IMR-90 (cell line): ENCODE data around the gene PDRG1. TPM values are rescaled to one million over a fixed set of nuclear protein-coding genes. Genes with fewer than 3 reads are reported as not detected.

Experiments used
- ATAC-seq: fragments of 200-7000 bp; cut with Tn5 transposase; 2 replicates; pipeline ENCODE4 v1.9.1; 2020; ENCODE audit warnings: low read depth, mild to moderate bottlenecking, moderate library complexity
- BruUV-seq: library from RNA; stranded (reverse); fragments of 400-500 nt; replicated peaks from 2 replicates; lab custom pipeline; 2021; lab: Mats Ljungman, UMichigan
- CTCF ChIA-PET: fragments of 300-600 bp; formaldehyde crosslinking; extraction: SDS; loops from one replicate; lab custom pipeline; 2021; ENCODE audit warnings: antibody characterized with exemption; lab: Yijun Ruan, JAX
- POLR2A ChIA-PET: fragments of 300-600 bp; sonication (Branson Sonifier 250); formaldehyde crosslinking; loops from one replicate; lab custom pipeline; 2022; ENCODE audit warnings: antibody characterized with exemption; ENCODE audit not compliant: unreplicated experiment; lab: Charles Lee
- DNase-seq: peaks from one replicate; pipeline ENCODE4 v3.0.0; 2013
- H2AFZ ChIP-seq: replicated peaks from 2 replicates; pipeline ENCODE3; 2013; ENCODE audit warnings: low read length, mild to moderate bottlenecking; ENCODE audit not compliant: poor library complexity
- H2AK5ac ChIP-seq: 2 replicates; pipeline ENCODE4 v1.6.1; 2013; ENCODE audit warnings: low read depth, low read length, inconsistent platforms
- H2AK9ac ChIP-seq: replicated peaks from 2 replicates; pipeline ENCODE3; 2013; ENCODE audit warnings: mild to moderate bottlenecking, low read depth, low read length, moderate library complexity; ENCODE audit not compliant: poor library complexity
- H2BK120ac ChIP-seq: 2 replicates; pipeline ENCODE4 v1.6.1; 2013; ENCODE audit warnings: low read depth, low read length, inconsistent platforms
- H2BK15ac ChIP-seq: 3 replicates; pipeline ENCODE4 v1.6.1; 2013; ENCODE audit warnings: low read depth, low read length, inconsistent platforms
- H2BK20ac ChIP-seq: 2 replicates; pipeline ENCODE4 v1.6.1; 2013; ENCODE audit warnings: low read depth, mild to moderate bottlenecking, inconsistent platforms, low read length, moderate library complexity
- H2BK5ac ChIP-seq: 2 replicates; pipeline ENCODE4 v1.6.1; 2013; ENCODE audit warnings: mild to moderate bottlenecking, low read depth, low read length, inconsistent platforms; ENCODE audit not compliant: poor library complexity, severe bottlenecking
- H3K14ac ChIP-seq: replicated peaks from 2 replicates; pipeline ENCODE4 v1.6.1; 2013; ENCODE audit warnings: low read depth, low read length, inconsistent platforms
- H3K18ac ChIP-seq: 2 replicates; pipeline ENCODE4 v1.6.1; 2013; ENCODE audit warnings: low read depth, low read length, control low read depth
- H3K23ac ChIP-seq: 2 replicates; pipeline ENCODE4 v1.6.1; 2013; ENCODE audit warnings: low read depth, low read length, inconsistent platforms
- H3K27ac ChIP-seq: 2 replicates; pipeline ENCODE4 v1.5.1; 2013; ENCODE audit warnings: mild to moderate bottlenecking, control low read depth, low read length; ENCODE audit not compliant: insufficient read depth
- H3K27me3 ChIP-seq: 2 replicates; pipeline ENCODE4 v1.6.1; 2013; ENCODE audit warnings: low read length; ENCODE audit not compliant: control insufficient read depth, insufficient read depth
- H3K36me3 ChIP-seq: 2 replicates; pipeline ENCODE4 v1.6.1; 2013; ENCODE audit warnings: low read length, mixed read lengths; ENCODE audit not compliant: control insufficient read depth, insufficient read depth
- H3K4ac ChIP-seq: 2 replicates; pipeline ENCODE4 v1.6.1; 2013; ENCODE audit warnings: low read depth, low read length, inconsistent platforms
- H3K4me1 ChIP-seq: 2 replicates; pipeline ENCODE4 v1.6.1; 2013; ENCODE audit warnings: low read length, mixed read lengths; ENCODE audit not compliant: control insufficient read depth, insufficient read depth
- H3K4me2 ChIP-seq: 2 replicates; pipeline ENCODE4 v1.6.1; 2013; ENCODE audit warnings: low read depth, mild to moderate bottlenecking, control low read depth, low read length, moderate library complexity
- H3K4me3 ChIP-seq: 2 replicates; pipeline ENCODE4 v1.5.1; 2013; ENCODE audit warnings: low read depth, mild to moderate bottlenecking, control low read depth, low read length, moderate library complexity; ENCODE audit not compliant: insufficient read depth
- H3K56ac ChIP-seq: 2 replicates; pipeline ENCODE4 v1.6.1; 2013; ENCODE audit warnings: low read length, inconsistent platforms; ENCODE audit not compliant: insufficient read depth; ENCODE audit errors: extremely low read depth
- H3K79me1 ChIP-seq, 2 experiments: 2 replicates each; pipeline ENCODE4 v1.6.1; 2013; ENCODE audit warnings: low read length in 2 of 2, inconsistent platforms in 1 of 2, low read depth in 1 of 2
- H3K9ac ChIP-seq: 2 replicates; pipeline ENCODE4 v1.6.1; 2013; ENCODE audit warnings: low read depth, low read length, control low read depth
- H3K9me1 ChIP-seq: 2 replicates; pipeline ENCODE4 v1.6.1; 2013; ENCODE audit warnings: low read length, inconsistent platforms; ENCODE audit not compliant: insufficient read depth
- H3K9me3 ChIP-seq: 2 replicates; pipeline ENCODE4 v1.6.1; 2013; ENCODE audit warnings: low read length; ENCODE audit not compliant: control insufficient read depth, insufficient read depth
- H4K20me1 ChIP-seq: 2 replicates; pipeline ENCODE4 v1.6.1; 2013; ENCODE audit warnings: low read length, inconsistent platforms; ENCODE audit not compliant: insufficient read depth
- H4K5ac ChIP-seq: 2 replicates; pipeline ENCODE4 v1.6.1; 2013; ENCODE audit warnings: mild to moderate bottlenecking, low read depth, low read length, control low read depth
- H4K8ac ChIP-seq, 2 experiments: 2 replicates each; pipeline ENCODE4 v1.6.1; 2013; ENCODE audit warnings: low read depth in 2 of 2, low read length in 2 of 2, control low read depth in 1 of 2, inconsistent platforms in 1 of 2
- H4K91ac ChIP-seq: 2 replicates; pipeline ENCODE4 v1.6.1; 2013; ENCODE audit warnings: low read depth, low read length, inconsistent platforms; ENCODE audit not compliant: insufficient read depth
- BHLHE40 ChIP-seq: fragments of 150-350 bp; IDR thresholded peaks from 2 replicates; pipeline ENCODE4 v1.6.1; 2016; ENCODE audit warnings: mild to moderate bottlenecking, low read depth, low read length
- CHD1 ChIP-seq: IDR thresholded peaks from 2 replicates; pipeline ENCODE4 v1.6.1; 2012; ENCODE audit warnings: low read depth, low read length, improper control_type of control experiment
- CTCF ChIP-seq: conservative IDR thresholded peaks from 2 replicates; pipeline ENCODE4 v1.5.1; 2012; ENCODE audit warnings: mild to moderate bottlenecking, low read depth, low read length, improper control_type of control experiment
- MAZ ChIP-seq: IDR thresholded peaks from 2 replicates; pipeline ENCODE4 v1.6.1; 2012; ENCODE audit warnings: low read depth, mild to moderate bottlenecking, low read length, improper control_type of control experiment, moderate library complexity, borderline replicate concordance
- MXI1 ChIP-seq: IDR thresholded peaks from 2 replicates; pipeline ENCODE4 v1.6.1; 2012; ENCODE audit warnings: low read depth, mild to moderate bottlenecking, low read length, moderate library complexity, borderline replicate concordance
- RAD21 ChIP-seq: IDR thresholded peaks from 2 replicates; pipeline ENCODE4 v1.6.1; 2012; ENCODE audit warnings: low read length, improper control_type of control experiment
- RCOR1 ChIP-seq: IDR thresholded peaks from 2 replicates; pipeline ENCODE4 v1.6.1; 2012; ENCODE audit warnings: mild to moderate bottlenecking, low read length, improper control_type of control experiment; ENCODE audit not compliant: insufficient replicate concordance
- SMC3 ChIP-seq: fragments of 150-350 bp; IDR thresholded peaks from 2 replicates; pipeline ENCODE4 v1.6.1; 2016; ENCODE audit warnings: low read depth, mild to moderate bottlenecking, antibody characterized with exemption, low read length, moderate library complexity
- USF2 ChIP-seq: fragments of 150-350 bp; IDR thresholded peaks from 2 replicates; pipeline ENCODE4 v1.6.1; 2017; ENCODE audit warnings: mild to moderate bottlenecking, antibody characterized with exemption, low read length, low read depth
- WGBS, 2 experiments: methylation state at CpG; one replicate each; pipeline versions ENCODE4 v1.1.5 to v1.1.7; 2013; ENCODE audit warnings: missing lambda C conversion rate in 2 of 2; ENCODE audit not compliant: insufficient read length in 1 of 2; ENCODE audit errors: extremely low coverage in 2 of 2; 5-methylcytosine and 5-hydroxymethylcytosine counted together
- dilution Hi-C: fragments of 300-500 bp; cut with HindIII; formaldehyde crosslinking; loops from one replicate; pipeline ENCODE4 v1.14.3; 2018; ENCODE audit warnings: low sequenced_read_pairs; ENCODE audit not compliant: unreplicated experiment
- in situ Hi-C: fragments of 300-500 bp; cut with MboI; formaldehyde crosslinking; loops from 3 replicates; pipeline ENCODE4 v1.14.3; 2019; ENCODE audit warnings: low sequenced_read_pairs, inconsistent platforms, mixed read lengths
- intact Hi-C: fragments of 100-400 bp; cut with micrococcal nuclease; formaldehyde crosslinking; loops from 2 replicates; pipeline ENCODE4 v1.10.0; 2022
- polyA plus RNA-seq, 3 experiments: library from polyadenylated mRNA; depleted of rRNA; stranded (reverse); fragments of >200 nt; gene quantifications; 2 replicates each; pipeline ENCODE4 v1.2.3, GENCODE V29; 2012; ENCODE audit warnings: low replicate concordance in 1 of 3
- total RNA-seq: library from RNA; depleted of rRNA; stranded (reverse); fragments of >200 nt; gene quantifications from 2 replicates; pipeline ENCODE4 v1.2.3, GENCODE V29; 2012

Gene PDRG1
- total and polyA plus RNA-seq, 2 of the 4 experiments (the other 2 are of a cell fraction): 5.0 to 15.7 TPM

GRCh38 chr20:31906001-31906400 lies 45.8 kb downstream of the PDRG1 start:
- in situ Hi-C loops (no loop called here), dilution Hi-C loops (no loop called here), intact Hi-C loops (no loop called here)
- no peaks in the 10 kb centered on the region for H3K4me1 ChIP-seq
- H3K23ac ChIP-seq: no peak overlapping the region
- no peak overlapping the region for H3K27ac ChIP-seq
- ATAC-seq (no peak), DNase-seq (no peak)
- H4K5ac ChIP-seq: no peak overlapping the region
- H2BK15ac ChIP-seq: no peak overlapping the region
- no peak overlapping the region for H3K56ac ChIP-seq
- no peak overlapping the region for H2BK120ac ChIP-seq
- TF ChIP-seq RAD21 (no peak), MAZ (no peak), CHD1 (no peak), CTCF (no peak), BHLHE40 (no peak), MXI1 (no peak), USF2 (no peak), RCOR1 (no peak), SMC3 (no peak)
- H3K9ac ChIP-seq: no peak overlapping the region
- H3K4me3 ChIP-seq: no peak overlapping the region
- no peak overlapping the region for H2BK5ac ChIP-seq
- BruUV-seq: no TSS peak
- H4K20me1 ChIP-seq: no peaks in the 10 kb centered on the region
- no peaks in the 10 kb centered on the region; the same call in 1 of the 2 replicates for H3K9me1 ChIP-seq
- no peaks in the 10 kb centered on the region for H3K9me3 ChIP-seq
- H3K79me1 ChIP-seq: no peaks in the 10 kb centered on the region
- H2AFZ ChIP-seq: no peak overlapping the region
- peaks cover 13% of the 10 kb centered on the region for H3K27me3 ChIP-seq
- no peak overlapping the region for H2AK9ac ChIP-seq
- 36% methylated on average over 4 of the region's 5 CpGs; no CpG with 5 or more reads in 1 of the 2 experiments for WGBS, 2 experiments
- ChIA-PET CTCF (interaction anchor here (0.6 kb wide), 1 partner anchor 77 kb away, joined by 3 read pairs; no protein-coding TSS in a partner anchor), POLR2A (no interaction called here)
- no peak overlapping the region for H3K4ac ChIP-seq
- no peak overlapping the region for H2AK5ac ChIP-seq
- no peak overlapping the region for H3K18ac ChIP-seq
- H3K36me3 ChIP-seq: no peaks in the 10 kb centered on the region
- no peak overlapping the region for H4K8ac ChIP-seq
- H3K14ac ChIP-seq: no peak overlapping the region
- H4K91ac ChIP-seq: no peak overlapping the region
- no peak overlapping the region for H3K4me2 ChIP-seq
- H2BK20ac ChIP-seq: no peak overlapping the region
